ENCODE results near the gene TMEM132A.

GRCh38 chr11:60912223-60912850 is 11.9 kb upstream of the TMEM132A start:
- TF ChIP-seq CTCF (IDR thresholded peaks at IDR 0.05; ENCODE audit: low read length) (no peak), EZH2 (optimal IDR thresholded peaks at IDR 0.05; ENCODE audit: low read depth, low read length) (no peak)
